Forelimb muscle (tissue), 1 donor: ENCODE measurements around the gene RASAL1. TPM values are rescaled to one million over a fixed set of nuclear protein-coding genes. Genes with fewer than 3 reads are reported as not detected.

Experiments used
- DNase-seq: peaks from one replicate; pipeline ENCODE4 v3.0.0-alpha.2; 2013; ENCODE audit warnings: low read depth
- polyA plus RNA-seq: library from polyadenylated mRNA; unstranded; fragments of 120-200 nt; gene quantifications from one replicate; pipeline ENCODE4 v1.2.1, GENCODE V29; 2013; ENCODE audit not compliant: insufficient read length

The RASAL1 gene
- polyA plus RNA-seq, 1 donor = not detected

GRCh38 chr12:113162102-113163029, 26.8 kb upstream of the RASAL1 start:
- no peak for DNase-seq

- DNase-seq = no peak
Observed at GRCh38 chr12:113161415-113162016, 26.0 kb upstream of the RASAL1 start.

- no peak for DNase-seq
Observed at GRCh38 chr12:113159937-113160336, 24.4 kb upstream of the RASAL1 start.

- DNase-seq = no peak
Observed at GRCh38 chr12:113158439-113159203, 23.1 kb upstream of the RASAL1 start.

- DNase-seq = no peak
Observed at GRCh38 chr12:113157218-113157859, 21.8 kb upstream of the RASAL1 start.

GRCh38 chr12:113155646-113156045, 20.1 kb upstream of the RASAL1 start:
- no peak for DNase-seq

GRCh38 chr12:113155060-113155459, 19.5 kb upstream of the RASAL1 start:
- no peak for DNase-seq

- no peak for DNase-seq
Observed at GRCh38 chr12:113154351-113154973, 18.9 kb upstream of the RASAL1 start.

GRCh38 chr12:113152835-113153814, 17.6 kb upstream of the RASAL1 start:
- peak; percentile 53 for DNase-seq

- DNase-seq = no peak
Observed at GRCh38 chr12:113152196-113152834, 16.8 kb upstream of the RASAL1 start.

- DNase-seq = no peak
Observed at GRCh38 chr12:113151655-113152054, 16.1 kb upstream of the RASAL1 start.

GRCh38 chr12:113149361-113150150, 14.0 kb upstream of the RASAL1 start, which contains the start of gene CFAP73:
Gene CFAP73, plus strand, starts transcription at chr12:113149724. Its CDS starts 134 bp downstream, at chr12:113149858.
- no peak for DNase-seq

- no peak for DNase-seq
Observed at GRCh38 chr12:113146999-113147398, 11.4 kb upstream of the RASAL1 start.

- DNase-seq = no peak
Observed at GRCh38 chr12:113145720-113146551, 10.4 kb upstream of the RASAL1 start.

- no peak for DNase-seq
Observed at GRCh38 chr12:113144806-113145205, 9.2 kb upstream of the RASAL1 start.

- no peak for DNase-seq
Observed at GRCh38 chr12:113143959-113144358, 8.4 kb upstream of the RASAL1 start.

- DNase-seq = no peak
Observed at GRCh38 chr12:113142886-113143332, 7.3 kb upstream of the RASAL1 start.
